HG02840 (cell line): ENCODE results near the gene C5AR1.
"Not testable (repeated sequence)": the region's sequence is repeated elsewhere in the genome, so short reads cannot be mapped to it uniquely, and the experiment has no call there.

ENCODE experiments used
- ATAC-seq: cut with Tn5 transposase; IDR thresholded peaks from one replicate; pipeline ENCODE4 v1.9.1; 2021; ENCODE audit warnings: mild to moderate bottlenecking, moderate library complexity, moderate number of reproducible peaks; ENCODE audit not compliant: unreplicated experiment, low FRiP score

C5AR1 gene

DNA sequence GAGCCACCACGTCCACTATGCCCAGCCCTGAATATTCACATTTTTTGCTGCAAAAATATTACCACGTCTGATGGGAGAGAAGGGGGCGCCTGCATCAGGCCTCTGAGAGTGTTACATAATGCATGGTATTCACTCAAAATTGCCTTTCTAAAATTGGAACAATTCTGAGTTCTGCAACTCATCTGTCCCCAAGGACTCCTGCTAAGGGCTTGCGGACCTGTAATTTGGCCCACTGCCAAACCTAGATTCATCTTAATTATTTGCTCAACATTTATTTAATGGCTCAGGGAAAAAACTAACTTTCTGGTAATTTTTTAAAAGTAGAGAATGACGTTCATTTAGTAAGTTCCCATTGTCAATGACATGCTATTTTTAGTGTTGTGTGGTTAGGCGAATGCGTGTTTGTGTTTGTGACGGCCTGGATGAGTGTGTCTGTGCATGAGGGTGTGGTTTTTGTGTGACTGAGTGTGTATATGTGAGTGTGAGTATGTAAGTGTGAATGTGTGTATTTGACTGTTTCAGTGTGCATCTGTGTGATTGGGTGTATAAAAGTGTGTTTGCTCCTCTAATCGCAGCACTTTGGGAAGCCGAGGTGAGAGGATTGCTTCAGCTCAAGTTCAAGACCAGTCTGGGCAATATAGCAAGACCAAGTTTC lies 26.1 kb upstream of the C5AR1 start:
- ATAC-seq: no peak

DNA sequence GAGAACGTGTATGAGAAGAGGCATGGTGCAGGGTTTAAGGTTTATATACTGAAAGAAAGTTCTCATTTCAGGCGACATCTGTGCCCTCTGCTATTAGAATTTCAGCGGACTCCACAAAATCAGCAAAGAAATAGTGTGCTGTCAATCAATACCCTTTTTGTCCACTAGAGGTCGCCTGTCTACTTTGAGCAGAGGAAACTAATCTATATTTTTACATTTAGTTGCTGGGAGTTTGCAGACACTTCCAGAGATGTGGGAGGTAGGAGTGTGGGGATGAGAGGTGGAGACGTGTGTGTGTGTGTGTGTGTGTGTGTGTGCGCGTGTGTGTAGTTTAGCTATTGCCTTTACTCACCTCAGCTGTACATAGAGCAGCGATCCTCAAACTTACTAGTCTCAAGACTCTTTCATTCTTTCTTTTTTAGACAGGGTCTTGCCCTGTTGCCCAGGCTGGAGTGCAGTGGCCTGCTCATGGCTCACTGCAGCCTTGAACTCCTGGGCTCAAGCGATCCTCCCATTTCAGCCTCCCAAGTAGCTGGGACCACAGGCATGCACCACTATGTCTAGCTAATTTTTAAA lies 25.2 kb upstream of the C5AR1 start:
- no peak for ATAC-seq

DNA sequence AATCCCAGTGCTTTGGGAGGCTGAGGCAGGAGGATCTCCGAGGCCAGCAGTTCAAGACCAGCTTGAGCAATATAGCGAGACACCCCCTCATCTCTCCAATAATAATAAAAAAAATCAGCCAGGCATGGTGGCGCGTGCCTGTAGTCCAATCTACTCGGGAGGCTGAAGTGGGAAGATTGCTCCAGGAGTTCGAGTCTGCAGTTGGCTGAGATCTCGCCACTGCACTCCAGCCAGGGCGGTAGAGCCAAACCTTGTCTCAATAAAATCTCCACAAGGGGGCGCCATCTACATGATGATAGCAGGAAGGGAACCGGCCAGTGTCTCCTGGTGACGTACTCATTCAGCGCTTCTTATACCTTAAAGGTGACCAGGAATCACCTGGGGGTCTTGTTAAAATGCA lies 13.6 kb upstream of the C5AR1 start:
- no peak for ATAC-seq

DNA sequence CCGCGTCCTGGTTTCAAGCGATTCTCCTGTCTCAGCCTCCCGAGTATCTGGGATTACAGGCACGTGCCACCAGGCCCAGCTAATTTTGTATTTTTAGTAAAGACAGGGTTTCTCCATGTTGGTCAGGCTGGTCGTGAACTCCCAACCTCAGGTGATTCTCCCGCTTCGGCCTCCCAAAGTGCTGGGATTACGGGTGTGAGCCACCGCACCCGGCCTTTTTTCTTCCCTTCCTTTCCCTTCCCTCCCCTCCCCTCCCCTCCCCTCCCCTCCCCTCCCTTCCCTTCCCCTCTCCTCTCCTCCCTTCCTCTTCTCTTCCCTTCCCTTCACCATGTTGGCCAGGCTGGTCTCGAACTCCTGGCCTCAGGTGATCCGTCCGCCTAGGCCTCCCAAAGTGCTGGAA lies 8.8 kb upstream of the C5AR1 start:
- ATAC-seq: not testable (repeated sequence)

DNA sequence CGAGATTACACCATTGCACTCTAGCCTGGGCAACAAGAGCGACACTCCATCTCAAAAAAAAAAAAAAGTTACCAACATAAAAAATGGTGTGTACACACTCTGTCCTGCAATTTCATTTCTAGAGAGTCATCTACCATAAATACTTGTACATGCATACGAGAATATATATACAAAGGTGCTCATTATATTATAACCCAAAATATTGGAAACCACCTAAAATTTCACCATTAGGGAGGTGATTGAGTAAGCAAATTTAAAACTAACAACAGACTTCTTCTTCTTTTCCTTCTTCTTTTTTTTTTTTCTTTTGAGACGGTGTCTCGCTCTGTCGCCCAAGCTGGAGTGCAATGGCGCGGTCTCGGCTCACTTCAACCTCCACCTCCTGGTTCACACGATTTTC lies 7.4 kb upstream of the C5AR1 start:
- no peak for ATAC-seq

DNA sequence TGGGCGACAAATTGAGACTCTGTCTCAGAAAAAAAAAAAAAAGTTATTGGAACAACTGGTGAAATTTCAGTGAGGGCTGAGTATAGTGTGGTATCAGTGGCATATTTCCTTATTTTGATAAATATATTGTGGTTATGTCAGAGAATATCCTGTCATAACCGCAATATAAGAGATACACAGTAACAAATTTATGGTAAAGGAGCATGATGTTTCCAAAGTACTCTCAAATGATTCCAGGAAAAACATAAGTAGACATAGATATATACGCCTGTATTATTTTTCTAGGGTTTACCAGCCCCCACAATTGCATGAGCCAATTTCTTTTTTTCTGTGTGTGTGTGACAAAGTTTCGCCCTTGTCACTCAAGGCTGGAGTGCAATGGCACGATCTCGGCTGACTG lies 5.7 kb upstream of the C5AR1 start:
- no peak for ATAC-seq

DNA sequence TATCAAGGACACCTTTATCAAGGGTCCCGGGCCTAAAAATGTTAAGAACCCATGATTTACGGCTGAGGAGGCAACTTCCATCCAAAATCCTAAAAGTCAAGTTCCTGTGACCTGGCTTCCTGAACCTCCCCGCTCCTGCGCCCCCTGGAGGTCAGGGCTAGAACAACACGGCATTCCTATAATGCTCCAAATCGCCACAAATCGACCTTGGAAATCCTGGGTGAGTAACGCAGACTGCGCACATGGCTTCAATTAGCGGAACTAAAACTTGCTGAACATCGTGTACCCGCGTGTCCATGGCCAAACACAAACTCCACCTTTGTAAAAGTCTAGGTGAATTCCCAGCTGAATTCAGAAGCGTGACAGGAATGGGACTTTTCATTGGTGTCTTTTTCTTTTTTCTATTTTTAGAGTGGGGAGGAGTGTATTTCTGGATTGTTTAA lies 4.3 kb upstream of the C5AR1 start:
- ATAC-seq: no peak

DNA sequence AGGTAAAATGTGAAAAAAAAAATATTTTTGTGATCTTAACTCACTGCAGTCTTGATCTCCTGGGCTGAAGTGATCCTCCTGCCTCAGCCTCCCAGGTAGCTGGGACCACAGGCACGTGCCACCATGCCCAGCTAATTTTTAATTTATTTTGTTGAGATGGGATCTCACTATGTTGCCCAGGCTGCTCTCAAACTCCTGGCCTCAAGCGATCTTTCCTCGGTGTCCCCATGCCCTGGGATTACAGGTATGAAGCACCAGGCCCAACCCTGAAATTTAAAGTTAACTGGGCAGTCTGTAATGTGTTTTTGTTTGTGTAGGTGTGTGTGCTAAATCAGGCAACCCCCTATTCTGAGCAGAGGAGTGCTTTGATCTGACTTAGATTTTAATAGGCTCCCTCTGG lies 3.4 kb upstream of the C5AR1 start:
- no peak for ATAC-seq

DNA sequence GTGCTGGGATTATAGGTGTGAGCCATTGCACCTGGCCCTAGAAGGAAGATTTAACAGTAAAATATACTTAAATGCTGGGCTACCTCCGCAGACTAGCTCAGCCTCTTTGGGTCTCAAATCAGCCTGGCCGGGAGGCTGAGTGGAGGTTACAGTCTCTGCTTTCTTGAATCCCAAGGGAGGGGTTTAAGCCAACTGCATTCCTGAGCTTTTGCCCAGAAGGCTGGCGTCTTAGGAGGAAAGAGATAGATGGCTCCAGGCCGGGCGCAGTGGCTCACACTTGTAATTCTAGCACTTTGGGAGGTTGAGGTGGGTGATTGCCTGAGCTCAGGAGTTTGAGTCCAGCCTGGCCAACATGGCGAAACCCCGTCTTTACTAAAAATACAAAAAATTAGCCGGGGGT lies 623 bp upstream of the C5AR1 start:
- ATAC-seq: no peak

DNA sequence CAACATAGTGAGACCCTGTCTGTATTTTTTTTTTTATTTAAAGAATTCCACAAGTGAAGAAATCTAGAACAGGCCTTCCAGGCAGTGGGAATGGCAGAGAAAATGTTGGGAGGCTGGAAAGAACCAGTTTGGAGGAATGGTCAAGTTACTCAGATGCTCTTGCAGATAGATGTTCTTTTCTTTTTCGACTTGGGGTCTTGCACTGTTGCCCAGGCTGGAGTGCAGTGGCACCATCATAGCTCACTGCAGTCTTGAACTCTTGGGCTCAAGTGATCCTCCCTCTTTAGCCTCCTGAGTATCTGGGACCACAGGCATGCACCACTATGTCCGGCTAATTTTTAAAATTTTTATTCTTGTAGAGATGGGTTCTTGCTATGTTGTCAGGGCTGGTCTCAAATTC lies 662 bp downstream of the C5AR1 start:
- no peak for ATAC-seq

DNA sequence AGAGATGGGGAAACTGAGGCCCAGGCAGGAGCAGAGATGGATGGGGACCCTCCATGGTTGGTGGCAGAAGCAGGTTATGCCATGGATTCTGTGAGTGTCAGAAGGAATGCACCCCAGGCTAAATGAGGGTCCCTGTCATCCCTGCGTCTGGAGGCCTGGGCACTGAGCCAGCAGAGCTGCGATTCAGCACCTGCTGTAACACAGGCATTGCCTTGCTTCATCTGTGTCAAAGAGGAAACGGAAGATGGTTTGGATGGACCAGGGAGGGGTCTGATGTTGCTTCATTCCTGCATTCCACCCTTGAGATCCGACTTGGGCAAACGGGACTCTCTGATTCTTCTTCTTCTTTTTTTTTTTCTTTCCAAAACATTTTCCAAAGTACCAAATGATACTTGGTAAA lies 1.2 kb downstream of the C5AR1 start:
- ATAC-seq: no peak

DNA sequence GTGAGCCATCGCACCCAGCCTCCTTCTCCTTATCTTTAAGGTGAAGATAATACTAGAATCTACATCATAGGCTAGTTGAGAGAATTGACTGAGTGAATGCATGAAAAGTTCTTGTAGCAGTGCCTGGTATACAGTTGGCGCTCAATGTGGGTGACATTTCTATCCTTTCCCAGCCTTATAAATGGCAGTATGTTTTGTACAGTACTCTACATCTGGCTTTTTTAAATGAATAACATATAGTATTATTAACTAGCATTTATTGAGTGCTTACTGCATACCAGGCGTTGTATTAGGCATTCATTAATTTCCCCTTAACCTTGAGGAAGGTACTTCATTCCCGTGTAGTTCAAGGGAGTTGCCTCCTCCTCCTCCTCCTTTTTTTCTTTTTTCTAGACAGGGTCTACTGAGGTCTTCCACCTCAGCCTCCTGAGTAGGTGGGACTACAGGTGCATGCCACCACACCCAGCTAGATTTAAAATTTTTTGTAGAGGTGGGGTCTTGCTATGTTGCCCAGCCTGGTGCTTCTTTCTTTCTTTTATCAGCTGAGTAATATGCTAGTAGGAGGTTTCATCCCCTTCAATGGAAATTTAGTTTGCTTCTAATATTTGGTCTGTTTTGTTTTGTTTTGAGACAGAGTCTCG lies 2.8 kb downstream of the C5AR1 start:
- no peak for ATAC-seq

DNA sequence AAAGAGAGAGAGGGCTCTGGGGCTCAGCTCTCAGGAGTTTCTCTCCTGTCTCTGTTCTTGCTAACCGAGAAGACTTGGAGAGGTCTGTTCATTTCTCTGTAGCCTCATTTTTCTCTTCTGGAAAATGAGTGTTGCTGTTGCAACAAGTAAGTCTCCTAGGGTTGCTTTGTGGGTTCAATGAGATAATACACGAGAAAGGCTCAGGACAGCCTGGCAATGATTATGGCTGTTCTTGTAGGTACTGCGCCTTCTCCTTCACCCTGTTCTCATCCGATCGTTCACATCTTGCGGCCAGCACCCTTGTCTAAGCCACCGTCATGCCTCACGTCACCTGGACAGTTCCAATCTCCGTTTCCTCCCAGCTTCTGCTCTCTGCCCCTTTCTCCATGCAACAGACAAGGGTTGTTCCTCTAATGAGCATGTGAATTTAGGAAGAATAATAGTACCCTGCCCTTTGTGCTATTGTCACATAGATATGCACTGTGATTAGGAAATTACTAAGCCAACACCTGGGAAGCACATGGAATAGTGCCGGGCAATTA lies 4.2 kb downstream of the C5AR1 start:
- ATAC-seq: no peak

DNA sequence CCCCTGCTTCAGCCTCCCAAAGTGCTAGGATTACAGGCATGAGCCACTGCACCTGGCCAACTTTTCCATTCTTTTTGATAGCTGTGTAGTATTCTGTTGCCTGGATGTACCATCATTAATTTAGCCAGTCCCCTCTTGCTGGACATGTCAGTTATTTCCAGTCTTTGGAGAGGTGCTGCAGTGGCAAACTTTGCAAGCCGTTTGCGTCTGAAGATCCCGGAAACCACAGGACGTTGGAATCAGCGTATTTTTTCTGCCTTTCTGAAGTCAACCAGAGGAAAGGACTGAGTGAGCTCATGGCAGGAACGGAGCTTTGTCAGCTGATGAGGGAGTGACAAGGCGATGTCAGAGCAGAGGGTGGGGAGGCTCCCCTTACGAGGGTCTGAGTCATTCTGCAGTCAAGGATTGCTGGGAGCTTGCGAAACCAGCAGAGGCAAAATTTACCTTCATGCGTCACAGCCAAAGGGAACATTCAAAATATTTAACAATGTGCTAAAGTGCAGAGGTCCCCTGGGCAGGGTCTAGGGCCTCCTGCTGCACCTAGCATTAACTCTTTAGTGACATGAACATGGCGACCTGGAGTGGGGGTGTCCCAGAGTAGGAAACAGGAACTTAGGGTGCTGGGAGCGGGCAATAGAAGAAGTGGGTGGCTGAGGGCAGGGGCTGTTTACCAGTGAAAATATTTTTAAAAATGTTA lies 5.6 kb downstream of the C5AR1 start:
- ATAC-seq: no peak

DNA sequence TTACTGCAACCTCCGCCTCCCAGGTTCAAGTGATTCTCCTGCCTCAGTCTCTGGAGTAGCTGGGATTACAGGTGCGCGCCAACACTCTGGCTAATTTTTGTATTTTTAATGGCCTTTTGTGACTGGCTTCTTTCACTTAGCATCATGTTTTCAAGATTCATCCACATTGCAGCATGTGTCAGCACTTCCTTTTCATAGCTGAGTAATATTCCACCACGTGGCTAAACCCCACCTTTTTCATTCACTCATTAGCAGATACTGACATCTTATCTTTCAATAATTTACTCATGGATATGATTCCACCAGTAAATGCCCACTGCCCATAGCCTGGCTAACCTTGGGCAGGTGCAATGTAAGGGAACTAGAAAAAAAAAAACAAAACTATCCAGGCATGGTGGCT lies 6.9 kb downstream of the C5AR1 start:
- no peak for ATAC-seq

DNA sequence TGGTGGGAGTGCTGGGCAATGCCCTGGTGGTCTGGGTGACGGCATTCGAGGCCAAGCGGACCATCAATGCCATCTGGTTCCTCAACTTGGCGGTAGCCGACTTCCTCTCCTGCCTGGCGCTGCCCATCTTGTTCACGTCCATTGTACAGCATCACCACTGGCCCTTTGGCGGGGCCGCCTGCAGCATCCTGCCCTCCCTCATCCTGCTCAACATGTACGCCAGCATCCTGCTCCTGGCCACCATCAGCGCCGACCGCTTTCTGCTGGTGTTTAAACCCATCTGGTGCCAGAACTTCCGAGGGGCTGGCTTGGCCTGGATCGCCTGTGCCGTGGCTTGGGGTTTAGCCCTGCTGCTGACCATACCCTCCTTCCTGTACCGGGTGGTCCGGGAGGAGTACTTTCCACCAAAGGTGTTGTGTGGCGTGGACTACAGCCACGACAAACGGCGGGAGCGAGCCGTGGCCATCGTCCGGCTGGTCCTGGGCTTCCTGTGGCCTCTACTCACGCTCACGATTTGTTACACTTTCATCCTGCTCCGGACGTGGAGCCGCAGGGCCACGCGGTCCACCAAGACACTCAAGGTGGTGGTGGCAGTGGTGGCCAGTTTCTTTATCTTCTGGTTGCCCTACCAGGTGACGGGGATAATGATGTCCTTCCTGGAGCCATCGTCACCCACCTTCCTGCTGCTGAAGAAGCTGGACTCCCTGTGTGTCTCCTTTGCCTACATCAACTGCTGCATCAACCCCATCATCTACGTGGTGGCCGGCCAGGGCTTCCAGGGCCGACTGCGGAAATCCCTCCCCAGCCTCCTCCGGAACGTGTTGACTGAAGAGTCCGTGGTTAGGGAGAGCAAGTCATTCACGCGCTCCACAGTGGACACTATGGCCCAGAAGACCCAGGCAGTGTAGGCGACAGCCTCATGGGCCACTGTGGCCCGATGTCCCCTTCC lies 10.5 kb downstream of the C5AR1 start:
- ATAC-seq: no peak

DNA sequence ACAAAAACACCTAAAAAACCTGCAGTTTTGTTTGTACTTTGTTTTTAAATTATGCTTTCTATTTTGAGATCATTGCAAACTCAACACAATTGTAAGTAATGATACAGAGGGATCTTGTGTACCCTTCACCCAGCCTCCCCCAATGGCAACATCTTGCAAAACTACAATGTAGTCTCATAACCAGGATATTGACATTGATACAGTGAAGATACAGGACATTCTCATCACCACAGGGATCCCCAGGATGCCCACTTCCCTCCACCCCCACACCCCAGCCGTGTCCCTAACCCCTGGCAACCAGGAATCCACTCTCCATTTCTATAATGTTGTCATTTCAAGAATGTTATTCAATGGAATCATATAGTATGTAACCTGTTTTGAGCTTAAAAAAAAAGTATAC lies 12.0 kb downstream of the C5AR1 start:
- ATAC-seq: no peak

DNA sequence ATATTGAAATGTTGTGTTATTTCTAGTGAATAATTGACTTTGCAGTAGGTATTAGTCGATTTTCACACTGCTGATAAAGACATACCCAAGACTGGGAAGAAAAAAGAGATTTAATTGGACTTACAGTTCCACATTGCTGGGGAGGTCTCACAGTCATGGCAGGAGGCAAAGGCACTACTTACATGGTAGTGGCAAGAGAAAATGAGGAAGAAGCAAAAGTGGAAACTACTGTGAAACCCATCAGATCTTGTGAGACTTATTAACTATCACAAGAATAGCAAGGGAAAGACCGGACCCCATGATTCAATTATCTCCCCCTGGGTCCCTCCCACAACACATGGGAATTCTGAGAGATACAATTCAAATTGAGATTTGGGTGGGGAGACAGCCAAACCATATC lies 12.4 kb downstream of the C5AR1 start:
- no peak for ATAC-seq

DNA sequence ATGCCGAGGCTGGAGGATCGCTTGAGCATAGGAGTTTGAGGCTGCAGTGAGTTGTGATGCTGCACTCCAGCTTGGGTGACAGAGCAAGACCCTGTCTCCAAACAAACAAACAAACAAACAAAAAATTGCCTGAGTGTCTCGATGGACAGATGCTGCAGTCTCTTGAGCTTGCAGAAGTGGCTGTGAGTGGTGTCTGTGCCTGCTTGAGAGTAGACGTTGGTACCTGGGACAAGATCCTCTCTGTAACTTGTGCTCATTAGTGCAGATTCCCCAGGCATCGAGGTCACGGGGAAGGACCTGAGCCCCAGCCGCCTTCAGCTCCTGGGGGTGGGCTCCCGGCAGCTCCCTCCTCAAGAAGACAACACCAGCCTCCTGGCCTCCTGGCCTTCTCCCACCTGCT lies 13.7 kb downstream of the C5AR1 start:
- no peak for ATAC-seq

DNA sequence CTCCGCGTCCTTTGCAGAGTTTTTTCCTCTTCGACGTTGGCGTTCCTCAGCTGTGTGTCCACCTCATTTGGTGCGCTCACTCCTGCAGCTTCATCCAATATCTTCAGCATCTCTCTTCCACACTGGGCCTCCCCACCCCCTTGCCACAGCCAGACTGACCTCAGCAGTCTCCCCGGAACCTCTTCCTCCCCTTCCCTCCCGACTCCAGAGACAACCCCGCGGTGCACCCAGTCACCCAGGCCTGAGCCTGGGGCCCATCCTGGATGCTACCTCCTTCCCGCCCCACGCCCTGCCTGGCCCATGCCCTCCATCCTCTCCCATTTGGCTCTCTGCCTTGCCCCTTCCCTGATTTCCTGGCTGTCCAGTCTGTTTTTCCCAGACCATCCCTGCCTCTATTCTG lies 14.2 kb downstream of the C5AR1 start:
- ATAC-seq: no peak
